Liver (tissue), 9 donors: ENCODE results near the gene ZNF552. TPM values are rescaled to one million over a fixed set of nuclear protein-coding genes. Genes with fewer than 3 reads are reported as not detected.
"Not testable (repeated sequence)": the region's sequence is repeated elsewhere in the genome, so short reads cannot be mapped to it uniquely, and the experiment has no call there.

Experiments used
- DNase-seq: peaks from one replicate; pipeline ENCODE4 v3.0.0-alpha.2; 2017; ENCODE audit warnings: low spot score
- H3K27ac ChIP-seq, 2 donors: one replicate each; pipeline ENCODE4 v1.7.0; 2013; ENCODE audit warnings: inconsistent platforms in 2 of 2, low read length in 2 of 2, control low read depth in 1 of 2, low read depth in 1 of 2, mild to moderate bottlenecking in 1 of 2
- H3K27me3 ChIP-seq, 4 donors: one replicate each; pipeline versions ENCODE4 v1.6.1 to v1.7.0; 2013; ENCODE audit warnings: low read length in 3 of 4, inconsistent platforms in 1 of 4, mild to moderate bottlenecking in 1 of 4, moderate library complexity in 1 of 4; ENCODE audit not compliant: control insufficient read depth in 4 of 4, insufficient read depth in 4 of 4
- H3K36me3 ChIP-seq, 4 donors: one replicate each; pipeline versions ENCODE4 v1.6.1 to v1.7.0; 2013; ENCODE audit warnings: low read length in 3 of 4, mild to moderate bottlenecking in 3 of 4, low read depth in 1 of 4, moderate library complexity in 1 of 4; ENCODE audit not compliant: control insufficient read depth in 4 of 4, insufficient read depth in 3 of 4
- H3K4me1 ChIP-seq, 4 donors: one replicate each; pipeline versions ENCODE4 v1.6.1 to v1.7.0; 2013; ENCODE audit warnings: low read length in 3 of 4, mild to moderate bottlenecking in 3 of 4, moderate library complexity in 1 of 4; ENCODE audit not compliant: control insufficient read depth in 4 of 4, insufficient read depth in 4 of 4
- H3K4me3 ChIP-seq, 3 donors: one replicate each; pipeline versions ENCODE4 v1.6.1 to v1.7.0; 2013; ENCODE audit warnings: low read length in 3 of 3, control low read depth in 1 of 3, low read depth in 1 of 3, mild to moderate bottlenecking in 1 of 3
- H3K9ac ChIP-seq, 2 donors: one replicate each; pipeline ENCODE4 v1.7.0; 2013; ENCODE audit warnings: low read length in 2 of 2, mild to moderate bottlenecking in 2 of 2, moderate library complexity in 2 of 2, control low read depth in 1 of 2, low read depth in 1 of 2
- H3K9me3 ChIP-seq, 4 donors: one replicate each; pipeline versions ENCODE4 v1.6.1 to v1.7.0; 2013; ENCODE audit warnings: low read length in 3 of 4; ENCODE audit not compliant: control insufficient read depth in 4 of 4
- CTCF ChIP-seq: fragments of 150-350 bp; IDR thresholded peaks from 2 replicates; pipeline ENCODE4 v1.5.1; 2017; ENCODE audit warnings: improper control_type of control experiment, low read depth, low read length; ENCODE audit not compliant: missing input control
- EGR1 ChIP-seq, 2 donors: IDR thresholded peaks; 2 replicates each; pipeline ENCODE4 v1.6.1; 2016 to 2018; ENCODE audit warnings: antibody characterized with exemption in 2 of 2, low read depth in 2 of 2
- FOXA1 ChIP-seq: IDR thresholded peaks from 2 replicates; pipeline ENCODE4 v1.6.1; 2016; ENCODE audit warnings: antibody characterized with exemption
- FOXA2 ChIP-seq: IDR thresholded peaks from 2 replicates; pipeline ENCODE4 v1.6.1; 2016; ENCODE audit warnings: antibody characterized with exemption
- GABPA ChIP-seq, 2 donors: IDR thresholded peaks in 1 of 2; conservative IDR thresholded peaks in 1 of 2; 2 replicates each; pipeline ENCODE4 v1.6.1; 2016; ENCODE audit warnings: antibody characterized with exemption in 2 of 2, mild to moderate bottlenecking in 1 of 2, moderate library complexity in 1 of 2
- HNF4A ChIP-seq, 2 donors: conservative IDR thresholded peaks; 2 replicates each; pipeline ENCODE4 v1.6.1; 2016; ENCODE audit warnings: antibody characterized with exemption in 2 of 2, mild to moderate bottlenecking in 2 of 2
- HNF4G ChIP-seq: IDR thresholded peaks from 2 replicates; pipeline ENCODE4 v1.6.1; 2016; ENCODE audit warnings: antibody characterized with exemption
- JUND ChIP-seq, 2 donors: IDR thresholded peaks; 2 replicates each; pipeline ENCODE4 v1.6.1; 2016; ENCODE audit warnings: antibody characterized with exemption in 2 of 2
- MAX ChIP-seq: IDR thresholded peaks from 2 replicates; pipeline ENCODE4 v1.6.1; 2016; ENCODE audit warnings: antibody characterized with exemption
- NR2F2 ChIP-seq: IDR thresholded peaks from 2 replicates; pipeline ENCODE4 v1.6.1; 2016; ENCODE audit warnings: antibody characterized with exemption
- RAD21 ChIP-seq, 2 donors: IDR thresholded peaks; 2 replicates each; pipeline ENCODE4 v1.6.1; 2016; ENCODE audit warnings: antibody characterized with exemption in 2 of 2, mild to moderate bottlenecking in 2 of 2
- REST ChIP-seq: IDR thresholded peaks from 2 replicates; pipeline ENCODE4 v1.6.1; 2016; ENCODE audit warnings: antibody characterized with exemption, mild to moderate bottlenecking
- RXRA ChIP-seq, 2 donors: IDR thresholded peaks; 2 replicates each; pipeline ENCODE4 v1.6.1; 2017 to 2018; ENCODE audit warnings: antibody characterized with exemption in 2 of 2, mild to moderate bottlenecking in 1 of 2
- SP1 ChIP-seq: IDR thresholded peaks from 2 replicates; pipeline ENCODE4 v1.6.1; 2018; ENCODE audit warnings: antibody characterized with exemption, mild to moderate bottlenecking
- TAF1 ChIP-seq: conservative IDR thresholded peaks from 2 replicates; pipeline ENCODE4 v1.6.1; 2016; ENCODE audit warnings: antibody characterized with exemption, mild to moderate bottlenecking
- YY1 ChIP-seq: IDR thresholded peaks from 2 replicates; pipeline ENCODE4 v1.6.1; 2016; ENCODE audit warnings: antibody characterized with exemption, mild to moderate bottlenecking
- WGBS: extraction: QIAGEN DNeasy Blood & Tissue Kit; methylation state at CpG from one replicate; pipeline ENCODE4 v1.1.7; 2013; 5-methylcytosine and 5-hydroxymethylcytosine counted together
- polyA plus RNA-seq, 2 donors: library from polyadenylated mRNA; stranded (reverse) in 1 of 2; unstranded in 1 of 2; fragments of 200-250 nt in 1 of 2; fragments of >200 nt in 1 of 2; fragmentation: Nextera tagmentation in 1 of 2; extraction: Ambion mirVana in 1 of 2; gene quantifications; one replicate each; pipeline versions ENCODE4 v1.2.1 to v1.2.3, GENCODE V29; 2013 to 2015
- total RNA-seq, 2 donors: library from RNA; depleted of rRNA; stranded (reverse); fragments of >200 nt; gene quantifications; one replicate each; pipeline ENCODE4 v1.2.3, GENCODE V29; 2014
- TF ChIP-seq, protein P1 (sequence below): IDR thresholded peaks from 2 replicates; pipeline ENCODE4 v1.6.1; 2016; ENCODE audit warnings: antibody characterized with exemption
- TF ChIP-seq, protein P2 (sequence below): IDR thresholded peaks from 2 replicates; pipeline ENCODE4 v1.6.1; 2016; ENCODE audit warnings: antibody characterized with exemption
- donor health status: healthy.
- donor health status: healthy.
- donor health status: healthy.
- donor health status: healthy.
- donor health status: healthy.

Gene ZNF552
- total RNA-seq (10 to 100 TPM in 1 of 2 donors, 1 to 10 TPM in 1; 5.4 to 16.1 TPM), polyA plus RNA-seq (1 to 10 TPM; 3.1 to 5.5 TPM)

GRCh38 chr19:57814505-57815246 is at the start of gene ZNF552:
Gene ZNF552, minus strand, starts transcription at chr19:57814913. Its CDS starts 170 bp downstream, at chr19:57814743.
- peak; percentile 76 for TF ChIP-seq REST
- TF ChIP-seq FOXA2 = no peak
- TF ChIP-seq, protein P1, sequence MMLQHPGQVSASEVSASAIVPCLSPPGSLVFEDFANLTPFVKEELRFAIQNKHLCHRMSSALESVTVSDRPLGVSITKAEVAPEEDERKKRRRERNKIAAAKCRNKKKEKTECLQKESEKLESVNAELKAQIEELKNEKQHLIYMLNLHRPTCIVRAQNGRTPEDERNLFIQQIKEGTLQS = no peak
- no peak for TF ChIP-seq FOXA1
- TF ChIP-seq, protein P2, sequence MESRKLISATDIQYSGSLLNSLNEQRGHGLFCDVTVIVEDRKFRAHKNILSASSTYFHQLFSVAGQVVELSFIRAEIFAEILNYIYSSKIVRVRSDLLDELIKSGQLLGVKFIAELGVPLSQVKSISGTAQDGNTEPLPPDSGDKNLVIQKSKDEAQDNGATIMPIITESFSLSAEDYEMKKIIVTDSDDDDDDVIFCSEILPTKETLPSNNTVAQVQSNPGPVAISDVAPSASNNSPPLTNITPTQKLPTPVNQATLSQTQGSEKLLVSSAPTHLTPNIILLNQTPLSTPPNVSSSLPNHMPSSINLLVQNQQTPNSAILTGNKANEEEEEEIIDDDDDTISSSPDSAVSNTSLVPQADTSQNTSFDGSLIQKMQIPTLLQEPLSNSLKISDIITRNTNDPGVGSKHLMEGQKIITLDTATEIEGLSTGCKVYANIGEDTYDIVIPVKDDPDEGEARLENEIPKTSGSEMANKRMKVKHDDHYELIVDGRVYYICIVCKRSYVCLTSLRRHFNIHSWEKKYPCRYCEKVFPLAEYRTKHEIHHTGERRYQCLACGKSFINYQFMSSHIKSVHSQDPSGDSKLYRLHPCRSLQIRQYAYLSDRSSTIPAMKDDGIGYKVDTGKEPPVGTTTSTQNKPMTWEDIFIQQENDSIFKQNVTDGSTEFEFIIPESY = peak; percentile 43
- TF ChIP-seq MAX = peak; percentile 54
- TF ChIP-seq EGR1 (IDR thresholded peaks at IDR 0.05; ENCODE audit: low read depth in 2 of 2) = no peak
- TF ChIP-seq TAF1 = peak; percentile 94
- peak; percentile 46 to 87 for TF ChIP-seq GABPA (IDR thresholded peaks at IDR 0.05 in 1 of 2, conservative IDR thresholded peaks at IDR 0.05 in 1 of 2)
- TF ChIP-seq SP1 = peak; percentile 51
- peak; percentile 28 to 50 for TF ChIP-seq RAD21 (IDR thresholded peaks at IDR 0.05)
- peak; percentile 4 for TF ChIP-seq HNF4G
- TF ChIP-seq YY1 = peak; percentile 96
- TF ChIP-seq RXRA (IDR thresholded peaks at IDR 0.05) = peak; percentile 68
- TF ChIP-seq JUND (IDR thresholded peaks at IDR 0.05) = no peak
- no peak for TF ChIP-seq CTCF
- peak in 1 of 2 donors; percentile 15 for TF ChIP-seq HNF4A (conservative IDR thresholded peaks at IDR 0.05)
- no peak for TF ChIP-seq NR2F2
- under 1% methylated on average over 50 of the region's 50 CpGs for WGBS
- Histone ChIP-seq H3K27me3 (no peaks in the 10 kb centered on the region), H3K4me1 (peaks cover 2 to 27% (median 8%) of the 10 kb centered on the region in 4 donors), H3K36me3 (peaks cover 0 to 8% (median 2%) of the 10 kb centered on the region in 4 donors), H3K9me3 (no peaks in the 10 kb centered on the region), H3K27ac (peak within 1 kb of the TSS; percentile 67 to 82), H3K9ac (peak within 1 kb of the TSS; percentile 70 to 95), H3K4me3 (peak within 1 kb of the TSS; percentile 63 to 86 (median 85))
- peak; percentile 84 for DNase-seq

GRCh38 chr19:57862351-57862750 is 47.6 kb upstream of the ZNF552 start:
- not testable (repeated sequence) for H3K4me1 ChIP-seq, H3K27me3 ChIP-seq, H3K27ac ChIP-seq, H3K9ac ChIP-seq, DNase-seq
- peak overlapping the region in 2 of 3 donors; percentile 28 for H3K4me3 ChIP-seq
- 92% methylated on average over 3 of the region's 3 CpGs for WGBS
- peaks cover 20 to 76% (median 55%) of the 10 kb centered on the region in 4 donors for H3K36me3 ChIP-seq
- peaks cover 4 to 26% (median 12%) of the 10 kb centered on the region in 4 donors for H3K9me3 ChIP-seq

- Histone ChIP-seq H3K4me1 (peaks cover 4 to 14% (median 10%) of the 10 kb centered on the region in 4 donors), H3K36me3 (peaks cover 6 to 25% (median 8%) of the 10 kb centered on the region in 4 donors)
- not testable (repeated sequence) for H3K9me3 ChIP-seq, H3K27ac ChIP-seq, H3K27me3 ChIP-seq, H3K9ac ChIP-seq, DNase-seq, H3K4me3 ChIP-seq
- WGBS = 95% methylated on average over 2 of the region's 2 CpGs
Measured at GRCh38 chr19:57854117-57854516, 39.4 kb upstream of the ZNF552 start.
